ENCODE data around the gene SAMD5.

Gene SAMD5

GRCh38 chr6:147507162-147508041 lies 1.1 kb upstream of the SAMD5 start:
- peak; percentile 3 to 7 for DNase-seq (ENCODE audit: low read depth in 2 of 2)
- peak overlapping the region; percentile 59 to 68 for H3K4me3 ChIP-seq (replicated peaks in 1 of 2; ENCODE audit: low read depth in 2 of 2, low read length in 2 of 2)
- TF ChIP-seq, protein P1, sequence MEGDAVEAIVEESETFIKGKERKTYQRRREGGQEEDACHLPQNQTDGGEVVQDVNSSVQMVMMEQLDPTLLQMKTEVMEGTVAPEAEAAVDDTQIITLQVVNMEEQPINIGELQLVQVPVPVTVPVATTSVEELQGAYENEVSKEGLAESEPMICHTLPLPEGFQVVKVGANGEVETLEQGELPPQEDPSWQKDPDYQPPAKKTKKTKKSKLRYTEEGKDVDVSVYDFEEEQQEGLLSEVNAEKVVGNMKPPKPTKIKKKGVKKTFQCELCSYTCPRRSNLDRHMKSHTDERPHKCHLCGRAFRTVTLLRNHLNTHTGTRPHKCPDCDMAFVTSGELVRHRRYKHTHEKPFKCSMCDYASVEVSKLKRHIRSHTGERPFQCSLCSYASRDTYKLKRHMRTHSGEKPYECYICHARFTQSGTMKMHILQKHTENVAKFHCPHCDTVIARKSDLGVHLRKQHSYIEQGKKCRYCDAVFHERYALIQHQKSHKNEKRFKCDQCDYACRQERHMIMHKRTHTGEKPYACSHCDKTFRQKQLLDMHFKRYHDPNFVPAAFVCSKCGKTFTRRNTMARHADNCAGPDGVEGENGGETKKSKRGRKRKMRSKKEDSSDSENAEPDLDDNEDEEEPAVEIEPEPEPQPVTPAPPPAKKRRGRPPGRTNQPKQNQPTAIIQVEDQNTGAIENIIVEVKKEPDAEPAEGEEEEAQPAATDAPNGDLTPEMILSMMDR (IDR thresholded peaks at IDR 0.05; ENCODE audit: low read depth, low read length), result no peak

- TF ChIP-seq, protein P1 (IDR thresholded peaks at IDR 0.05; ENCODE audit: low read depth, low read length), result no peak
- DNase-seq (ENCODE audit: low read depth in 2 of 2), result no peak
- peak overlapping the region; percentile 46 to 59 for H3K4me3 ChIP-seq (replicated peaks in 1 of 2; ENCODE audit: low read depth in 2 of 2, low read length in 2 of 2)
These were observed 547 bp downstream of the SAMD5 start for GRCh38 chr6:147508866-147509608.

- no peak overlapping the region for H3K4me3 ChIP-seq (replicated peaks in 1 of 2; ENCODE audit: low read depth in 2 of 2, low read length in 2 of 2)
- TF ChIP-seq, protein P1 (IDR thresholded peaks at IDR 0.05; ENCODE audit: low read depth, low read length), result no peak
- no peak for DNase-seq (ENCODE audit: low read depth in 2 of 2)
These were observed 1.4 kb downstream of the SAMD5 start for GRCh38 chr6:147509891-147510290.

- H3K4me3 ChIP-seq (replicated peaks in 1 of 2; ENCODE audit: low read depth in 2 of 2, low read length in 2 of 2), result no peak overlapping the region
- TF ChIP-seq, protein P1 (IDR thresholded peaks at IDR 0.05; ENCODE audit: low read depth, low read length), result no peak
- DNase-seq (ENCODE audit: low read depth in 2 of 2), result no peak
These were observed 2.6 kb downstream of the SAMD5 start for GRCh38 chr6:147510929-147511590.

DNA sequence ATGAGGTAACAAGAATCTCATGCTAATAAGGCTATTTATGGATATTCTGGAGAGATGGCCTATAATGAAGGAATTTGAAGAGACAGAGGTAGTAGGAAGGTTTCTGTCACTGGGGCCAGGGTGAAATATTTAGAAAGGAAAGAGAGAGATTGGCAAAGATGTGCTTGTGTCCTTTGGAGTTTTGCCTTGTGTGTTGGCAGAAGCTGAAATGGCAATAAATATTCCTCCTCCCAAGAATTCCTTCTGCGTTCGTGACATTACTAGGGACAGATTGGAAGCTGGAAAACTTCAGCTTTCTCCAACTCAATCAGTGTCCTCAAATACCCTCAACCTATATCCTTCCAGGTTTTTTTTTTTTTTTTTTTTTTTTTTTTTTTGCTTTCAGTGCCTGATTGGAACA lies 6.3 kb downstream of the SAMD5 start:
- TF ChIP-seq, protein P1 (IDR thresholded peaks at IDR 0.05; ENCODE audit: low read depth, low read length), result no peak
- DNase-seq (ENCODE audit: low read depth in 2 of 2), result no peak
- H3K4me3 ChIP-seq (replicated peaks in 1 of 2; ENCODE audit: low read depth in 2 of 2, low read length in 2 of 2), result no peak overlapping the region

DNA sequence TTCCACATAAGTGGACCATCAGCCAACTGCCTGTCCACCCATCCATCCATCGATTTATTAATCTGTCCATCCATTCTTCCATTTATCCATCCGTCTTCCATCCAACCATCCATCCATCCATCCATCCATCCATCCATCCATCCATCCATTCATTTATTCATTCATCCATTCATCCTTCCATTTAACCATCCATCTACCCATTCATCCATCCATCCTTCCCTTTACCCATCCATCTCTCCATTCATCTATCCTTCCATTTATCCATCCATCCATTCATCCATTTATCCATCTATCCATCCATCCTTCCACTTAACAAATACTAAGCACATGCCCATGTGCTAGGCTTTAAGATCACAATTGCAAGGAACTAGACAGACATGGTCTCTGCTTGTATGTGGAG lies 6.8 kb downstream of the SAMD5 start:
- TF ChIP-seq, protein P1 (IDR thresholded peaks at IDR 0.05; ENCODE audit: low read depth, low read length), result no peak
- H3K4me3 ChIP-seq (replicated peaks in 1 of 2; ENCODE audit: low read depth in 2 of 2, low read length in 2 of 2), result no peak overlapping the region
- no peak for DNase-seq (ENCODE audit: low read depth in 2 of 2)

Data from cardiac fibroblast (primary cell).